Glutamatergic neuron (in vitro differentiated cells): Measurements from ENCODE around the gene MRPL48. TPM values are rescaled to one million over a fixed set of nuclear protein-coding genes. Genes with fewer than 3 reads are reported as not detected.

ENCODE experiments used
- DNase-seq: peaks from one replicate; pipeline ENCODE4 v3.0.0; 2022
- H3K27ac Mint-ChIP-seq: one replicate; pipeline ENCODE4 v1.8.0; 2020; ENCODE audit warnings: mild to moderate bottlenecking, mixed read lengths, inconsistent platforms; ENCODE audit not compliant: unreplicated experiment
- H3K27me3 Mint-ChIP-seq: one replicate; pipeline ENCODE4 v1.8.0; 2020; ENCODE audit warnings: mild to moderate bottlenecking, moderate library complexity, mixed read lengths, inconsistent platforms; ENCODE audit not compliant: unreplicated experiment
- H3K36me3 Mint-ChIP-seq: one replicate; pipeline ENCODE4 v1.8.0; 2020; ENCODE audit warnings: mild to moderate bottlenecking, mixed read lengths, inconsistent platforms; ENCODE audit not compliant: unreplicated experiment
- H3K4me1 Mint-ChIP-seq: one replicate; pipeline ENCODE4 v1.8.0; 2020; ENCODE audit warnings: mild to moderate bottlenecking, low read depth, mixed read lengths, inconsistent platforms; ENCODE audit not compliant: unreplicated experiment
- H3K4me3 Mint-ChIP-seq: one replicate; pipeline ENCODE4 v1.8.0; 2020; ENCODE audit warnings: mild to moderate bottlenecking, mixed read lengths, inconsistent platforms; ENCODE audit not compliant: unreplicated experiment
- H3K9me3 Mint-ChIP-seq: one replicate; pipeline ENCODE4 v1.8.0; 2020; ENCODE audit warnings: mild to moderate bottlenecking, moderate library complexity, mixed read lengths, inconsistent platforms; ENCODE audit not compliant: unreplicated experiment
- total RNA-seq: library from RNA; stranded (reverse); fragmentation: NEBNext Ultra II Directional; extraction: Animal tissue kit (Norgen Biotek cat#: 25700); gene quantifications from one replicate; pipeline ENCODE4 v1.2.1, GENCODE V29; 2021; ENCODE audit not compliant: unreplicated experiment
- TF ChIP-seq, protein P1 (sequence below): fragments of 200-600 bp; sonication (generic); IDR thresholded peaks from one replicate; pipeline ENCODE4 v1.5.0; 2021; ENCODE audit not compliant: partially characterized antibody, unreplicated experiment

MRPL48 gene
- total RNA-seq, 1 donor from 2014 or later = 30.5 TPM

DNA sequence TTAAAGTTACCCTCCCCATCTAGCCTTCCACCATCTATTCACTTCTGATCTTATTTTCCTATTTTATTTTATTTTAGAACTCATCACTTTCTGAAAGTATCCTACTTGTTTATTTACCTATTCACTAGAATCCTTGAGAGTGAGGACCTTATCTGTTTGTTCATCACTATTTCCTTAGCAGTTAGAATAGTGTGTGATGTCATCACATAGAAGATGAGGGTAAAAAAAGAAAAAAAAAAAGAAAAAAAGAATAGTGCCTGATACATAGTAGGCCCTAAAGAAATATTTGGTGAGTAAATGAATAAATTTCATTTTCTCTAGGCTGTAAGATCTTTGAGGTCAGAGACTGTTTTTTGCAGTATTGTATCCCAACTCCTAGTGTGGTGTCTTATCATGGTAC is 125.8 kb downstream of the MRPL48 start:
- no peak overlapping the region for H3K27ac Mint-ChIP-seq
- no peaks in the 10 kb centered on the region for H3K9me3 Mint-ChIP-seq
- H3K27me3 Mint-ChIP-seq = no peaks in the 10 kb centered on the region
- TF ChIP-seq, protein P1, sequence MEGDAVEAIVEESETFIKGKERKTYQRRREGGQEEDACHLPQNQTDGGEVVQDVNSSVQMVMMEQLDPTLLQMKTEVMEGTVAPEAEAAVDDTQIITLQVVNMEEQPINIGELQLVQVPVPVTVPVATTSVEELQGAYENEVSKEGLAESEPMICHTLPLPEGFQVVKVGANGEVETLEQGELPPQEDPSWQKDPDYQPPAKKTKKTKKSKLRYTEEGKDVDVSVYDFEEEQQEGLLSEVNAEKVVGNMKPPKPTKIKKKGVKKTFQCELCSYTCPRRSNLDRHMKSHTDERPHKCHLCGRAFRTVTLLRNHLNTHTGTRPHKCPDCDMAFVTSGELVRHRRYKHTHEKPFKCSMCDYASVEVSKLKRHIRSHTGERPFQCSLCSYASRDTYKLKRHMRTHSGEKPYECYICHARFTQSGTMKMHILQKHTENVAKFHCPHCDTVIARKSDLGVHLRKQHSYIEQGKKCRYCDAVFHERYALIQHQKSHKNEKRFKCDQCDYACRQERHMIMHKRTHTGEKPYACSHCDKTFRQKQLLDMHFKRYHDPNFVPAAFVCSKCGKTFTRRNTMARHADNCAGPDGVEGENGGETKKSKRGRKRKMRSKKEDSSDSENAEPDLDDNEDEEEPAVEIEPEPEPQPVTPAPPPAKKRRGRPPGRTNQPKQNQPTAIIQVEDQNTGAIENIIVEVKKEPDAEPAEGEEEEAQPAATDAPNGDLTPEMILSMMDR = no peak
- no peaks in the 10 kb centered on the region for H3K4me1 Mint-ChIP-seq
- no peaks in the 10 kb centered on the region for H3K36me3 Mint-ChIP-seq
- DNase-seq = no peak
- no peak overlapping the region for H3K4me3 Mint-ChIP-seq

DNA sequence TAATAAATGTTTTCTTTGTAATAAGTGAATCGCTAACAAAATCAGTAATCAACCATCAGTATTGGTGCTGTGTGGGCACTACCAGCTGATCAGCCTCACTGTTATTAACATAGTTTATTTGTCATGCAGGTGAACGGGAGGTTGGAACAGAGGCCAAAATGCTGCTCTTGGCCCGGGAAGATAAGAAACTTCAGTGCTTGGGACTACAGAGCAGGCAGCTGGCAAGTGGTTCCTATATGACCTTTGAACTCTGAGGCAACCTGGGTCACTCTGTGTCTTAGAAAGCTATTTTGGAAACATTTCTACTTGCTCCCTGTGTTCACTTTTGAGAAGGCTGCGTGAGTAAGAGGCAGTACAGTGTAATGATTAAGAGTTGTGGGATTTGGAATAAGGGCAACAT is 126.6 kb downstream of the MRPL48 start:
- TF ChIP-seq, protein P1 = no peak
- Mint-ChIP-seq H3K4me3 (no peak overlapping the region), H3K27ac (no peak overlapping the region), H3K4me1 (no peaks in the 10 kb centered on the region), H3K9me3 (no peaks in the 10 kb centered on the region), H3K36me3 (no peaks in the 10 kb centered on the region), H3K27me3 (no peaks in the 10 kb centered on the region)
- DNase-seq = no peak

Other genes with a start within 250 kb of the MRPL48 start
- gene FAM168A, start 189.8 kb upstream of the MRPL48 start, total RNA-seq = 84.3 TPM
- gene PLEKHB1, start 141.3 kb upstream of the MRPL48 start, total RNA-seq = 4.8 TPM
- gene RAB6A, start 26.8 kb upstream of the MRPL48 start, total RNA-seq = 222 TPM
- 39.7 TPM for gene COA4, start 89.0 kb downstream of the MRPL48 start, total RNA-seq
- 24.6 TPM for gene PAAF1, start 89.1 kb downstream of the MRPL48 start, total RNA-seq
- not detected for gene DNAJB13, start 163.2 kb downstream of the MRPL48 start, total RNA-seq
- gene UCP2, start 195.0 kb downstream of the MRPL48 start, total RNA-seq = 91.1 TPM
- 7.6 TPM for gene UCP3, start 221.2 kb downstream of the MRPL48 start, total RNA-seq